Upper lobe of left lung (tissue), 6 donors: Measurements from ENCODE around the gene A2ML1. TPM values are rescaled to one million over a fixed set of nuclear protein-coding genes. Genes with fewer than 3 reads are reported as not detected.
"Not testable (repeated sequence)": the region's sequence is repeated elsewhere in the genome, so short reads cannot be mapped to it uniquely, and the experiment has no call there.

Source experiments
- ATAC-seq, 2 donors: fragments of 200-7000 bp; cut with Tn5 transposase; one replicate each; pipeline ENCODE4 v1.9.1; 2022; ENCODE audit warnings: mild to moderate bottlenecking in 2 of 2, moderate library complexity in 2 of 2; ENCODE audit not compliant: low FRiP score in 2 of 2
- DNase-seq, 2 donors: peaks; one replicate each; pipeline ENCODE4 v3.0.0-alpha.2; 2019 to 2020
- H3K27ac ChIP-seq, 4 donors: fragments of 200-600 bp; sonication (generic); one replicate each; pipeline ENCODE4 v1.5.1; 2016 to 2019
- H3K27me3 ChIP-seq, 4 donors: fragments of 200-600 bp; sonication (generic); one replicate each; pipeline ENCODE4 v1.5.1; 2017 to 2019
- H3K36me3 ChIP-seq, 4 donors: fragments of 200-600 bp; sonication (generic); one replicate each; pipeline ENCODE4 v1.5.1; 2016 to 2019
- H3K4me1 ChIP-seq, 4 donors: fragments of 200-600 bp; sonication (generic); one replicate each; pipeline ENCODE4 v1.5.1; 2018 to 2019
- H3K4me3 ChIP-seq, 4 donors: fragments of 200-600 bp; sonication (generic); one replicate each; pipeline ENCODE4 v1.5.1; 2017 to 2019; ENCODE audit warnings: mild to moderate bottlenecking in 2 of 4, moderate library complexity in 1 of 4
- H3K9me3 ChIP-seq, 4 donors: fragments of 200-600 bp; sonication (generic); one replicate each; pipeline ENCODE4 v1.5.1; 2018 to 2019
- EP300 ChIP-seq, 4 donors: sonication (generic); formaldehyde crosslinking; IDR thresholded peaks; one replicate each; pipeline ENCODE4 v1.5.1; 2017; ENCODE audit warnings: antibody characterized with exemption in 4 of 4, control low read depth in 2 of 4
- POLR2A ChIP-seq, 4 donors: fragments of 450-650 bp; IDR thresholded peaks; one replicate each; pipeline ENCODE4 v1.5.1; 2016 to 2017; ENCODE audit warnings: antibody characterized with exemption in 4 of 4, mild to moderate bottlenecking in 2 of 4
- POLR2AphosphoS5 ChIP-seq, 2 donors: sonication (generic); formaldehyde crosslinking; IDR thresholded peaks; one replicate each; pipeline ENCODE4 v1.5.1; 2017; ENCODE audit warnings: antibody characterized with exemption in 2 of 2
- WGBS, 2 donors: methylation state at CpG; one replicate each; pipeline ENCODE4 v1.1.5; 2017 to 2018; 5-methylcytosine and 5-hydroxymethylcytosine counted together
- total RNA-seq, 6 donors: library from RNA; depleted of rRNA in 4 of 6; stranded (reverse); fragments of >200 nt in 4 of 6; gene quantifications; one replicate each; pipeline versions ENCODE4 v1.1.0 to v1.2.1, GENCODE V29; 2016 to 2021
- TF ChIP-seq, protein P1 (sequence below), 6 experiments: fragments of 450-650 bp in 4 of 6; fragments of 200-600 bp in 2 of 6; sonication (generic) in 2 of 6; IDR thresholded peaks; one replicate each; pipeline ENCODE4 v1.5.1; 2016 to 2019; ENCODE audit warnings: antibody characterized with exemption in 6 of 6
- donor health status: DM: no; HTN: no; CAD: no; lungs with moderate emphysema.
- donor health status: DM: no; HTN: yes; CAD: no; lungs with severe emphysema.

Gene A2ML1
- total RNA-seq, 6 donors from 2014 or later: 0.13 to 0.15 TPM; not detected in 4

DNA sequence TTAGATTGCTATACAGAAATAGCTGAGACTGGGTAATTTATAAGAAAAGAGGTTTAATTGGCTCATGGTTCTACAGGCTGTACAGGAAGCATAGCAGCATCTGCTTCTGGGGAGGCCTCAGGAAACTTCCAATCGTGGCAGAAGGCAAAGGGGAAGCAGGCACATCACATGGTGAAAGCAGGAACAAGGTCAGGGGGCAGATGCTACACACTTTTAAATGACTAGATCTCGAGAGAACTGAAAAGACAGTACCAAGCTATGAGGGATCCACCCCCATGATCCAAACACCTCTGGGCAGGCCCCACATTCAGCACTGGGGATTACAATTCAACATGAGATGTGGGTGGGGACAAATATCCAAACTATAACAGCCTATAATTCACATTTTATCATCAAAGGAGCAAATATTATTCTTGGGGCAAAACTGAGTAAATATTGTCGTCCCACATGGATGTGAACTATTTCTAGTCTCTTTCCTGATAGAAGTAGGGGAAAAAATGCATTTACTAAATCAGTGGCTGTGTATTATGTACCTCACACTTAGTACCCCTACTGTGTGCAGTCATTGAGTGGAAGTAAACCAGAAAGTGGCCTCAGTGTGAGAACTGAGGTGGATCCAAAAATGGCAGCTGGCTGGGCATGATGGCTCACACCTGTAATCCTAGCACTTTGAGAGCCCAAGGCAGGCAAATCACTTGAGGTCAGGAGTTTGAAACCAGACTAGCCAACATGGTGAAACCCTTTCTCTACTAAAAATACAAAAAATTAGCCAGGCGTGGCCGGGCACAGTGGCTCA is 25.4 kb upstream of the A2ML1 start:
- ATAC-seq: no peak
- Histone ChIP-seq H3K4me3 (no peak overlapping the region), H3K4me1 (no peaks in the 10 kb centered on the region), H3K27ac (no peak overlapping the region), H3K36me3 (no peaks in the 10 kb centered on the region), H3K9me3 (no peaks in the 10 kb centered on the region), H3K27me3 (no peaks in the 10 kb centered on the region)
- 74 to 81% methylated on average over 5 of the region's 5 CpGs for WGBS, 2 donors
- no peak for DNase-seq
- TF ChIP-seq EP300 (IDR thresholded peaks at IDR 0.05): no peak
- TF ChIP-seq, protein P1, sequence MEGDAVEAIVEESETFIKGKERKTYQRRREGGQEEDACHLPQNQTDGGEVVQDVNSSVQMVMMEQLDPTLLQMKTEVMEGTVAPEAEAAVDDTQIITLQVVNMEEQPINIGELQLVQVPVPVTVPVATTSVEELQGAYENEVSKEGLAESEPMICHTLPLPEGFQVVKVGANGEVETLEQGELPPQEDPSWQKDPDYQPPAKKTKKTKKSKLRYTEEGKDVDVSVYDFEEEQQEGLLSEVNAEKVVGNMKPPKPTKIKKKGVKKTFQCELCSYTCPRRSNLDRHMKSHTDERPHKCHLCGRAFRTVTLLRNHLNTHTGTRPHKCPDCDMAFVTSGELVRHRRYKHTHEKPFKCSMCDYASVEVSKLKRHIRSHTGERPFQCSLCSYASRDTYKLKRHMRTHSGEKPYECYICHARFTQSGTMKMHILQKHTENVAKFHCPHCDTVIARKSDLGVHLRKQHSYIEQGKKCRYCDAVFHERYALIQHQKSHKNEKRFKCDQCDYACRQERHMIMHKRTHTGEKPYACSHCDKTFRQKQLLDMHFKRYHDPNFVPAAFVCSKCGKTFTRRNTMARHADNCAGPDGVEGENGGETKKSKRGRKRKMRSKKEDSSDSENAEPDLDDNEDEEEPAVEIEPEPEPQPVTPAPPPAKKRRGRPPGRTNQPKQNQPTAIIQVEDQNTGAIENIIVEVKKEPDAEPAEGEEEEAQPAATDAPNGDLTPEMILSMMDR (IDR thresholded peaks at IDR 0.05): no peak
- TF ChIP-seq POLR2AphosphoS5 (IDR thresholded peaks at IDR 0.05): no peak
- no peak for TF ChIP-seq POLR2A (IDR thresholded peaks at IDR 0.05)

DNA sequence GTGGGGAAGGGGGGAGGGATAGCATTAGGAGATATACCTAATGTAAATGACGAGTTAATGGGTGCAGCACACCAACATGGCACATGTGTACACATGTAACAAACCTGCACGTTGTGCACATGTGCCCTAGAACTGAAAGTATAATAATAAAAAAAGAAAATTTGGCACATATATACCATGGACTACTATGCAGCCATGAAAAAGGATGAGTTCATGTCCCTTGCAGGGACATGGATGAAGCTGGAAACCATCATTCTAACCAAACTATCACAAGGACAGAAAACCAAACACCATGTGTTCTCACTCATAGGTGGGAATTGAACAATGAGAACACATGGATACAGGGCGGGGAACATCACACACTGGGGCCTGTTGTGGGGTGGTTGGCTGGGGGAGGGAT is 21.2 kb upstream of the A2ML1 start:
- H3K4me3 ChIP-seq, H3K4me1 ChIP-seq, H3K36me3 ChIP-seq, H3K9me3 ChIP-seq, DNase-seq, H3K27me3 ChIP-seq, ATAC-seq, H3K27ac ChIP-seq: not testable (repeated sequence)
- WGBS, 2 donors: 87 to 96% methylated on average over 3 of the region's 3 CpGs

DNA sequence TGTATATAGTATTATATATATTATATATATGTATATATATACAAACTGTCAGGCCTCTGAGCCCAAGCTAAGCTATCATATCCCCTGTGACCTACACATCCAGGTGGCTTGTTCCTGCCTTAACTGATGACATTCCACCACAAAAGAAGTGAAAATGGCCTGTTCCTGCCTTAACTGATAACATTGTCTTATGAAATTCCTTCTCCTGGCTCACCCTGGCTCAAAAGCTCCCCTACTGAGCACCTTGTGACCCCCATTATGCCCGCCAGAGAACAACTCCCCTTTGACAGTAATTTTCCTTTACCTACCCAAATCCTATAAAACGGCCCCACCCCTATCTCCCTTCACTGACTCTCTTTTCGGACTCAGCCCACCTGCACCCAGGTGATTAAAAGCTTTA is 17.6 kb upstream of the A2ML1 start:
- not testable (repeated sequence) for DNase-seq, H3K9me3 ChIP-seq, ATAC-seq, H3K4me3 ChIP-seq, H3K4me1 ChIP-seq, H3K27me3 ChIP-seq, H3K36me3 ChIP-seq, H3K27ac ChIP-seq
- WGBS, 2 donors: 81 to 84% methylated on average over 3 of the region's 3 CpGs

DNA sequence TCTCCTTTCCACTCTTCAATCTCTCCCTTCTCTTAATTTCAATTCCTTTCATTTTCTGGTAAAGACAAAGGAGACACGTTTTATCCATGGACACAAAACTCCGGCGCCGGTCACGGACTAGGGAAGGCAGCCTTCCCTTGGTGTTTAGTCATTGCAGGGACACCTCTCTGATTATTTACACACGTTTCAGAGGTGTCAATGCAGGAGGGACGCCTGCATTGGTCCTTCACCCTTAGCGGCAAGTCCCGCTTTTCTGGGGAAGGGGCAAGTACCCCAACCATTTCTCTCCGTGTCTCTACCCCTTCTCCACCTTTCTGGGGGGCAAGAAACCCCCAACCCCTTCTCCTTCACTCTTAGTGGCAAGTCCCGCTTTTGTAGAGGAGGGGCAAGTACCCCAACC is 16.9 kb upstream of the A2ML1 start:
- not testable (repeated sequence) for H3K27ac ChIP-seq
- 78 to 89% methylated on average over 11 of the region's 11 CpGs for WGBS, 2 donors

DNA sequence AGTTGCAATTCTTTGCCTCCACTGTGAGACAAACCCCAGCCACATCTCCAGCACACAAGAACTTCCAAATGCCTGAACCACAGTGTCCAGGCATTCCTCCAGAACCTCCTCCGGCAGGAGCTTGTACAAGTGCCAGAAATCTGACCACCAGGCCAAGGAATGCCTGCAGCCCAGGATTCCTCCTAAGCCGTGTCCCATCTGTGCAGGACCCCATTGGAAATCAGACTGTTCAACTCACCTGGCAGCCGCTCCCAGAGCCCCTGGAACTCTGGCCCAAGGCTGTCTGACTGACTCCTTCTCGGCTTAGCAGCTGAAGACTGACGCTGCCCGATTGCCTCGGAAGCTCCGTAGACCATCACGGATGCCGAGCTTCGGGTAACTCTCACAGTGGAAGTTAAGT is 15.3 kb upstream of the A2ML1 start:
- 79 to 92% methylated on average over 8 to 11 of the region's 11 CpGs for WGBS, 2 donors
- not testable (repeated sequence) for H3K4me3 ChIP-seq, H3K4me1 ChIP-seq, H3K9me3 ChIP-seq, H3K27ac ChIP-seq, DNase-seq, ATAC-seq, H3K36me3 ChIP-seq, H3K27me3 ChIP-seq

More for the DNA sequence above, 16.9 kb upstream of the A2ML1 start:
- ATAC-seq, H3K9me3 ChIP-seq, DNase-seq, H3K36me3 ChIP-seq, H3K4me3 ChIP-seq, H3K27me3 ChIP-seq, H3K4me1 ChIP-seq: not testable (repeated sequence)

DNA sequence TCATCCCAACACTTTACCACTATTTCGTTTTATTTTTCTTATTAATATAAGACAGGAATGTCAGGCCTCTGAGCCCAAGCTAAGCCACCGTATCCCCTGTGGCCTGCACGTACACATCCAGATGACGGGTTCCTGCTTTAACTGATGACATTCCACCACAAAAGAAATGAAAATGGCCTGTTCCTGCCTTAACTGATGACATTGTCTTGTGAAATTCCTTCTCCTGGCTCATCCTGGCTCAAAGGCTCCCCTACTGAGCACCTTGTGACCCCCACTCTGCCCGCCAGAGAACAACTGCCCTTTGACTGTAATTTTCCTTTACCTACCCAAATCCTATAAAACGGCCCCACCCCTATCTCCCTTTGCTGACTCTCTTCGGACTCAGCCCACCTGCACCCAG is 12.3 kb upstream of the A2ML1 start:
- H3K36me3 ChIP-seq, H3K4me3 ChIP-seq, H3K27me3 ChIP-seq, H3K4me1 ChIP-seq, H3K27ac ChIP-seq, DNase-seq, H3K9me3 ChIP-seq, ATAC-seq: not testable (repeated sequence)
- 85 to 90% methylated on average over 7 of the region's 7 CpGs for WGBS, 2 donors

DNA sequence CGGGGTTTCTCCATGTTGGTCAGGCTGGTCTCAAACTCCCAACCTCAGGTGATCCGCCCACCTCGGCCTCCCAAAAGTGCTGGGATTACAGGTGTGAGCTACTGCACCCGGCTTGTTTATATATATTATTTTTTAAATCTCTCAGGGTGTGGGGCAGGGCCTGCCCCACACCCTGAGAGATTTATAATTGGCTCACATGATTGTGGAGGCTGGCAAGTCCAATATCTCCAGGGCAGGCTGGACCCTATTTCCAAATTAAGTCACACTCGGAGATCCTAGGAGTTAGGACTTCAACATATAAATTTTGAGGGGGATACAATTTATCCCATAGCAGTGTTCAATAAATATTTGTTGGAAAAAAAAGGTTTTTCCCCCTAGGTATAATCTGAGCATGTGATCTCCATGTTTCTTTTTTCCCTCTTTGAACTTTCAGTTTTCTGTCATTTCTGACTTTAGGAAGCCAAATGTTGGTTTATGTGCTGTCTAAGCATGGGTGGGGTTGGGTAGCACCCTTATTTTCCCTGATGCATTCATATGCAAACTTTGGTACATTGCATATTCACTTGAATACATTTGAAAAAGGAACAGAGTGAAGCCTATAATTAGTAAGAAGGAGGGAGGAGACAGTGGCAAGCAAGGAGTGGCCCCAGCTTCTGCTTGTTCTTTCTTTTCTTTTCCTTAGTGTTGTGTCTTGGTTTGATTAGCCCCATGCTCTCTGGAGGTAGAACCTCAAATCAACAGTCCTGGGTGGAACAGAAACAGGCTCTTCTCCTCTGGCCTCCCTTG is 8.7 kb upstream of the A2ML1 start:
- Histone ChIP-seq H3K4me1 (no peaks in the 10 kb centered on the region), H3K27ac (no peak overlapping the region), H3K27me3 (no peaks in the 10 kb centered on the region), H3K4me3 (no peak overlapping the region), H3K36me3 (no peaks in the 10 kb centered on the region), H3K9me3 (no peaks in the 10 kb centered on the region)
- DNase-seq (no peak), ATAC-seq (no peak)
- TF ChIP-seq POLR2A (IDR thresholded peaks at IDR 0.05): no peak
- no peak for TF ChIP-seq EP300 (IDR thresholded peaks at IDR 0.05)
- TF ChIP-seq, protein P1 (IDR thresholded peaks at IDR 0.05): no peak
- no peak for TF ChIP-seq POLR2AphosphoS5 (IDR thresholded peaks at IDR 0.05)
- 76 to 91% methylated on average over 5 of the region's 5 CpGs for WGBS, 2 donors
